Panc1 (cell line): ENCODE measurements around the gene CPT1C. TPM values are rescaled to one million over a fixed set of nuclear protein-coding genes. Genes with fewer than 3 reads are reported as not detected.

Source experiments
- ATAC-seq: fragments of 200-7000 bp; cut with Tn5 transposase; 2 replicates; pipeline ENCODE4 v1.9.1; 2020; ENCODE audit warnings: mild to moderate bottlenecking, moderate library complexity
- BruUV-seq: library from RNA; stranded (reverse); fragments of 400-500 nt; replicated peaks from 2 replicates; lab custom pipeline; 2021; lab: Mats Ljungman, UMichigan
- CTCF ChIA-PET: fragments of 300-600 bp; sonication (Branson Sonifier 250); formaldehyde crosslinking; loops from one replicate; lab custom pipeline; 2022; ENCODE audit warnings: antibody characterized with exemption; lab: Charles Lee
- POLR2A ChIA-PET: fragments of 300-600 bp; sonication (Branson Sonifier 250); formaldehyde crosslinking; loops from one replicate; lab custom pipeline; 2022; ENCODE audit warnings: antibody characterized with exemption; lab: Charles Lee
- DNase-seq: peaks from one replicate; pipeline ENCODE4 v3.0.0-alpha.2; 2010; ENCODE audit warnings: low read depth, low spot score
- H3K27ac ChIP-seq: 2 replicates; pipeline ENCODE4 v1.5.1; 2011; ENCODE audit warnings: mild to moderate bottlenecking, low read length, inconsistent platforms
- H3K27me3 ChIP-seq: fragments of 200-500 bp; sonication (Bioruptor generic); 2 replicates; pipeline ENCODE4 v1.6.0; 2014; ENCODE audit warnings: low read length, inconsistent platforms; ENCODE audit not compliant: control insufficient read depth, insufficient read depth
- H3K36me3 ChIP-seq: fragments of 200-500 bp; sonication (Bioruptor generic); 2 replicates; pipeline ENCODE4 v1.5.1; 2014; ENCODE audit warnings: inconsistent platforms, mild to moderate bottlenecking, low read length, moderate library complexity; ENCODE audit not compliant: control insufficient read depth, insufficient read depth
- H3K4me1 ChIP-seq: 2 replicates; pipeline ENCODE4 v1.5.1; 2011; ENCODE audit warnings: inconsistent platforms, mild to moderate bottlenecking, low read length, moderate library complexity; ENCODE audit not compliant: control insufficient read depth, insufficient read depth
- H3K4me3 ChIP-seq, 2 experiments: 2 replicates each; pipeline ENCODE4 v1.5.1; 2011 to 2012; ENCODE audit warnings: low read depth in 2 of 2, low read length in 2 of 2, mild to moderate bottlenecking in 2 of 2, inconsistent platforms in 1 of 2, moderate library complexity in 1 of 2
- H3K9me3 ChIP-seq: fragments of 200-500 bp; sonication (Bioruptor generic); 2 replicates; pipeline ENCODE4 v1.5.1; 2014; ENCODE audit warnings: low read depth, mild to moderate bottlenecking, inconsistent platforms, low read length, moderate library complexity; ENCODE audit not compliant: control insufficient read depth, insufficient read depth
- POLR2AphosphoS5 ChIP-seq: IDR thresholded peaks from 2 replicates; pipeline ENCODE4 v1.6.1; 2012; ENCODE audit warnings: mild to moderate bottlenecking, low read depth, low read length, moderate library complexity
- SIN3A ChIP-seq: IDR thresholded peaks from 2 replicates; pipeline ENCODE4 v1.6.1; 2012; ENCODE audit warnings: low read depth, mild to moderate bottlenecking, low read length, moderate library complexity, borderline replicate concordance; ENCODE audit not compliant: insufficient read depth
- TCF7L2 ChIP-seq: IDR thresholded peaks from 2 replicates; pipeline ENCODE4 v1.6.1; 2011; ENCODE audit warnings: mild to moderate bottlenecking, low read depth, low read length, inconsistent platforms
- in situ Hi-C: cut with HindIII; loops from 2 replicates; pipeline ENCODE4 v1.10.0; 2016; ENCODE audit warnings: low sequenced_read_pairs, low pct_unique_long_range_greater_than_20kb
- intact Hi-C: fragments of 100-400 bp; cut with micrococcal nuclease; formaldehyde crosslinking; loops from one replicate; pipeline ENCODE4 v1.10.0; 2022; ENCODE audit not compliant: unreplicated experiment
- total RNA-seq: library from RNA; stranded (reverse); gene quantifications from one replicate; pipeline ENCODE4 v1.2.1, GENCODE V29; 2021; ENCODE audit not compliant: unreplicated experiment
- TF ChIP-seq, protein P1 (sequence below), 2 experiments: IDR thresholded peaks; 2 replicates each; pipeline ENCODE4 v1.6.1; 2011 to 2012; ENCODE audit warnings: low read depth in 2 of 2, control low read depth in 1 of 2, low read length in 1 of 2, mild to moderate bottlenecking in 1 of 2, moderate library complexity in 1 of 2; ENCODE audit not compliant: insufficient read depth in 1 of 2
- TF ChIP-seq, protein P2 (sequence below): fragments of 450-650 bp; IDR thresholded peaks from 2 replicates; pipeline ENCODE4 v1.5.1; 2017; ENCODE audit warnings: mild to moderate bottlenecking

CPT1C gene
- total RNA-seq, 1 experiment from 2014 or later, result 0.23 TPM

DNA sequence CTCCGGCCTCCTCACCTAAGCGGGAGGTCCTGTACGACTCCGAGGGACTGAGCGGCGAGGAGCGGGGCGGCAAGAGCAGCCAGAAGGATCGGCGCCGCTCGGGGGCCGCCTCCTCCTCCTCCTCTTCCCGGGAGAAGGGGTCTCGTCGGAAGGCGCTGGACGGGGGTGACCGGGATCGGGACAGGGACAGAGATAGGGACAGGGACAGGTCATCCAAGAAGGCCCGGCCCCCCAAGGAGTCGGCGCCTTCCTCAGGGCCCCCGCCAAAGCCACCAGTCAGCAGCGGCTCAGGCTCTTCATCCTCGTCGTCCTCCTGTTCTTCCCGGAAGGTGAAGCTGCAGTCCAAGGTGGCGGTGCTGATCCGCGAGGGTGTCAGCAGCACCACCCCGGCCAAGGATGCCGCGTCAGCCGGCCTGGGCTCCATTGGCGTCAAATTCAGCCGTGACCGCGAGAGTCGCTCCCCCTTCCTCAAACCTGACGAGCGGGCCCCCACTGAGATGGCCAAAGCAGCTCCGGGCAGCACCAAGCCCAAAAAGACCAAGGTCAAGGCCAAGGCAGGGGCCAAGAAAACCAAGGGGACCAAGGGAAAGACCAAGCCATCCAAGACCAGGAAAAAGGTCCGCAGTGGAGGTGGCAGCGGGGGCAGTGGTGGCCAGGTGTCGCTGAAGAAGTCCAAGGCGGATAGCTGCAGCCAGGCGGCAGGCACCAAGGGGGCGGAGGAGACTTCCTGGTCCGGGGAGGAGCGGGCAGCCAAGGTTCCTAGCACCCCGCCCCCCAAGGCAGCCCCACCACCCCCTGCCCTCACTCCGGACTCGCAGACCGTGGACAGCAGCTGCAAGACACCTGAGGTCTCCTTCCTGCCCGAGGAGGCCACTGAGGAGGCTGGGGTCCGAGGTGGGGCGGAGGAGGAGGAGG lies 38.1 kb upstream of the CPT1C start:
- Histone ChIP-seq H3K27ac (no peak overlapping the region), H3K4me1 (no peaks in the 10 kb centered on the region), H3K4me3 (no peak overlapping the region), H3K36me3 (no peaks in the 10 kb centered on the region), H3K27me3 (no peaks in the 10 kb centered on the region), H3K9me3 (no peaks in the 10 kb centered on the region)
- TF ChIP-seq SIN3A (no peak), POLR2AphosphoS5 (no peak), TCF7L2 (no peak)
- TF ChIP-seq, protein P1, sequence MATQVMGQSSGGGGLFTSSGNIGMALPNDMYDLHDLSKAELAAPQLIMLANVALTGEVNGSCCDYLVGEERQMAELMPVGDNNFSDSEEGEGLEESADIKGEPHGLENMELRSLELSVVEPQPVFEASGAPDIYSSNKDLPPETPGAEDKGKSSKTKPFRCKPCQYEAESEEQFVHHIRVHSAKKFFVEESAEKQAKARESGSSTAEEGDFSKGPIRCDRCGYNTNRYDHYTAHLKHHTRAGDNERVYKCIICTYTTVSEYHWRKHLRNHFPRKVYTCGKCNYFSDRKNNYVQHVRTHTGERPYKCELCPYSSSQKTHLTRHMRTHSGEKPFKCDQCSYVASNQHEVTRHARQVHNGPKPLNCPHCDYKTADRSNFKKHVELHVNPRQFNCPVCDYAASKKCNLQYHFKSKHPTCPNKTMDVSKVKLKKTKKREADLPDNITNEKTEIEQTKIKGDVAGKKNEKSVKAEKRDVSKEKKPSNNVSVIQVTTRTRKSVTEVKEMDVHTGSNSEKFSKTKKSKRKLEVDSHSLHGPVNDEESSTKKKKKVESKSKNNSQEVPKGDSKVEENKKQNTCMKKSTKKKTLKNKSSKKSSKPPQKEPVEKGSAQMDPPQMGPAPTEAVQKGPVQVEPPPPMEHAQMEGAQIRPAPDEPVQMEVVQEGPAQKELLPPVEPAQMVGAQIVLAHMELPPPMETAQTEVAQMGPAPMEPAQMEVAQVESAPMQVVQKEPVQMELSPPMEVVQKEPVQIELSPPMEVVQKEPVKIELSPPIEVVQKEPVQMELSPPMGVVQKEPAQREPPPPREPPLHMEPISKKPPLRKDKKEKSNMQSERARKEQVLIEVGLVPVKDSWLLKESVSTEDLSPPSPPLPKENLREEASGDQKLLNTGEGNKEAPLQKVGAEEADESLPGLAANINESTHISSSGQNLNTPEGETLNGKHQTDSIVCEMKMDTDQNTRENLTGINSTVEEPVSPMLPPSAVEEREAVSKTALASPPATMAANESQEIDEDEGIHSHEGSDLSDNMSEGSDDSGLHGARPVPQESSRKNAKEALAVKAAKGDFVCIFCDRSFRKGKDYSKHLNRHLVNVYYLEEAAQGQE (IDR thresholded peaks at IDR 0.05; ENCODE audit: insufficient read depth in 1 of 2, low read depth in 2 of 2, low read length in 1 of 2), result no peak
- TF ChIP-seq, protein P2, sequence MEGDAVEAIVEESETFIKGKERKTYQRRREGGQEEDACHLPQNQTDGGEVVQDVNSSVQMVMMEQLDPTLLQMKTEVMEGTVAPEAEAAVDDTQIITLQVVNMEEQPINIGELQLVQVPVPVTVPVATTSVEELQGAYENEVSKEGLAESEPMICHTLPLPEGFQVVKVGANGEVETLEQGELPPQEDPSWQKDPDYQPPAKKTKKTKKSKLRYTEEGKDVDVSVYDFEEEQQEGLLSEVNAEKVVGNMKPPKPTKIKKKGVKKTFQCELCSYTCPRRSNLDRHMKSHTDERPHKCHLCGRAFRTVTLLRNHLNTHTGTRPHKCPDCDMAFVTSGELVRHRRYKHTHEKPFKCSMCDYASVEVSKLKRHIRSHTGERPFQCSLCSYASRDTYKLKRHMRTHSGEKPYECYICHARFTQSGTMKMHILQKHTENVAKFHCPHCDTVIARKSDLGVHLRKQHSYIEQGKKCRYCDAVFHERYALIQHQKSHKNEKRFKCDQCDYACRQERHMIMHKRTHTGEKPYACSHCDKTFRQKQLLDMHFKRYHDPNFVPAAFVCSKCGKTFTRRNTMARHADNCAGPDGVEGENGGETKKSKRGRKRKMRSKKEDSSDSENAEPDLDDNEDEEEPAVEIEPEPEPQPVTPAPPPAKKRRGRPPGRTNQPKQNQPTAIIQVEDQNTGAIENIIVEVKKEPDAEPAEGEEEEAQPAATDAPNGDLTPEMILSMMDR, result no peak
- CTCF ChIA-PET, result no interaction called here
- no TSS peak for BruUV-seq
- intact Hi-C loops (no loop called here), in situ Hi-C loops (no loop called here)
- DNase-seq, result no peak
- no peak for ATAC-seq
- POLR2A ChIA-PET, result no interaction called here

DNA sequence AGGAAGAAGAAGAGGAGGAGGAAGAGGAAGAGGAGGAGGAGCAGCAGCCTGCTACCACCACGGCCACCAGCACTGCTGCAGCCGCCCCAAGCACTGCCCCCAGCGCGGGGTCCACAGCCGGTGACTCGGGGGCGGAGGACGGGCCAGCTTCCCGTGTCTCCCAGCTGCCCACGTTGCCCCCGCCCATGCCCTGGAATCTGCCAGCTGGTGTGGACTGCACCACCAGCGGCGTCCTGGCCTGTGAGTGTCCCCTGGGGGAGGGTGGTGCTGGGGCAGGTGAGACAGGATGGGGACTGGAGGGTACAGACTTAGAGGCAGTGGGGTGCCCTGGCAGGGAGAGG lies 37.5 kb upstream of the CPT1C start:
- ChIA-PET CTCF (no interaction called here), POLR2A (no interaction called here)
- Histone ChIP-seq H3K9me3 (no peaks in the 10 kb centered on the region), H3K27me3 (no peaks in the 10 kb centered on the region), H3K4me1 (no peaks in the 10 kb centered on the region), H3K4me3 (no peak overlapping the region), H3K27ac (no peak overlapping the region), H3K36me3 (no peaks in the 10 kb centered on the region)
- no TSS peak for BruUV-seq
- ATAC-seq (no peak), DNase-seq (no peak)
- in situ Hi-C loops, result no loop called here
- intact Hi-C loops, result no loop called here
- TF ChIP-seq, protein P1 (IDR thresholded peaks at IDR 0.05; ENCODE audit: insufficient read depth in 1 of 2, low read depth in 2 of 2, low read length in 1 of 2), result no peak
- TF ChIP-seq, protein P2, result no peak
- TF ChIP-seq SIN3A, result no peak
- no peak for TF ChIP-seq TCF7L2
- no peak for TF ChIP-seq POLR2AphosphoS5
